Glomerular visceral epithelial cell (primary cell): Measurements from ENCODE around the gene SH3TC2.
A peak's percentile ranks its signal among the peaks of the same experiment; 100 is the strongest.
"Not testable (repeated sequence)": the region's sequence is repeated elsewhere in the genome, so short reads cannot be mapped to it uniquely, and the experiment has no call there.

Source experiments
- DNase-seq: peaks from one replicate; pipeline ENCODE4 v3.0.0-alpha.2; 2016; ENCODE audit errors: extremely low spot score

SH3TC2 gene

DNA sequence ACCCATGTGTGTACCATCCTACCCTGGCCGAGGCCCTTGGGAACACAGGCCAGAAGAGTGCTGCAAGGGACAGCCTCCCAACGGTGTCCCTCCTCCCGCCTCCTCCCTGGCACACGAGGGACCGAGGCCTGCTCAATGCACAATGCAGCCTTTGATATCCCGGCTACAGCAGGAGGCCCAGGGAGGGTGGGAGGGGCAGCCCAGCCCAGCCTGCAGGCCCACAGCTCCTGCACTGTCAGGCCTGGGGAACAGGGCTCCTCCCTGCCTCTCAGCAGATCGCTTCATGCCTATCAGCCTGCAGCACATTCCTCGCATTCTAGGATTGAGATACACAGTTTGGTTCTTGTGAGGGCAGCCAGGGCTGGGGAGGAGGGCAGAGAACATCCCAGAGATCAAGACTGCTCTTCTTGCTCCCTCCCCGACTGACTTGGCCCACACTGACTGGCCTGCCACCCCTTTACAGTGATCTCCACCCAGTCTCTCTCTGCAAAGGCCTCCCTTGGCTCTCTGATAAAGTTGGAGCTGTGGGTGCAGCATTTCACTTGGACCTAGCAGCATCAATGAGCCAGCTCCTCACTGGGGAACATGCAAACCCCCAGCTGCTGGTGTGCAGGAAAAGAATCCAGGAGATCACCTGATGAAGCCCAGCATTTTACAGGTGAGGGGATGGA is at the start of gene SH3TC2:
Gene SH3TC2, minus strand, starts transcription at position 46 of the 671 bp plus-strand sequence. Its CDS starts 40 bp downstream, at position 6.
- DNase-seq: peak; percentile 62

DNA sequence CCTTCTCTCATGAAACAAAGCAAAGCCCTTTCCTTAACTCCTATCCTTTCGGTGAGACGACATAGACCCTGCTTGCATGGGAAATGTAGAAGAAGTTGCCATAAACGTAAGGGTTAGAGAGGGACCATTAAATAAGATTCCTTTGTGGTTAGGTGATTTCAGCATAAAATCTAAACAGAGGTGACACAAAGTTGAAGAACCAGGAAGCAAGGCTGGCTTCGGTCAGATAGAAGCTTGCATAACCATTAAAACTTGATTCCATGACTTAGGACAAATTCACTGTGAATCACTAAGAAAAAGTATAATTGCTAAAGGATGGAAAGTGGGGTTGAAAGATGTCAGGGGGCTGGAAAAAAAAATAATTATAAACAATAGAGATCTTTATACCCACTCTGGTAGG is 47.5 kb upstream of the SH3TC2 start:
- DNase-seq: no peak

DNA sequence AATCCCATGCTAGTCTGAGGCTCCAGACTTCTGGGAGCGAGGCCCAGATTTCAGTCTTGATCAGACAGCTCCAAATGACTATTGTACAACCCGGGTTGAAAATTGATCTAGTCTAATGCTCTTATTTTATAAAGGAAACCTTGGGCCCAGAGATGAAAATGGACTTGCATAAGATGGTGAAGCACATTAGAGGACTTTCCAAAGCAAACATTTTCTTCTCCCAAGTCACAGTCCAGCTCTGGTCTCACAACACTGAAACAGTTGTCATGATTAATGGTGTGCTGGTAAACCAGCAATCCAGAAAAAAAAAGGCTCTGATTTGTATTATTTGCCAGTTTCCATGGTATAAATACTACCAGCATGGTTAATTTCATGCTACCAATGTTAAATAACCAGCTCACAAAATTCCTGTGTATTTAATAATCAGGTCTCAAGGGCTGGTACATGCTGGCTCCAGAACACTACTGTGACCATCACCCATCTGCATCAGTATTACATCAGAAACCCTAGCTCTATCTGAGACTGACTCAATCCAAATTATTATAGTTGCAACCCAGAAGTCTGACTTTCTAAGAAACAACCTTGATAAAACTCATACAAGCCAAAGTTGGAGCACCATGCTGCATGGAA is 45.9 kb upstream of the SH3TC2 start:
- no peak for DNase-seq

DNA sequence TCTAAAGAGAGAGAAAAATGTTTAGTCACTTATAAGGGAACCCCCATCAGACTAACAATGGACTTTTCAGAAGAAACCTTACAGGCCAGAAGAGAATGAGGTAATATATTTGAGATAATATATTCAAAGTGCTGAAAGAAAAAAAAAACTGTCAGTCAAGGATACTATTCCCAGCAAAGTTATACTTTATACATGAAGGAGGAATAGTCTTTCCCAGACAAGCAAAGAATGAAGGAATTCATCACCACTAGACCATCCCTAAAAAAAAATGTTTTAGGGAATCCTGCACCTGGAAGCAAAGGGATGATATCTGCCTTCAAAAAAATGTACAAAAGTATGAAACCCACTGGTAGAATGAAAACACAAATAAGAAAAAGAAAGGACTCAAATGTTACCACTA is 37.5 kb upstream of the SH3TC2 start:
- no peak for DNase-seq

DNA sequence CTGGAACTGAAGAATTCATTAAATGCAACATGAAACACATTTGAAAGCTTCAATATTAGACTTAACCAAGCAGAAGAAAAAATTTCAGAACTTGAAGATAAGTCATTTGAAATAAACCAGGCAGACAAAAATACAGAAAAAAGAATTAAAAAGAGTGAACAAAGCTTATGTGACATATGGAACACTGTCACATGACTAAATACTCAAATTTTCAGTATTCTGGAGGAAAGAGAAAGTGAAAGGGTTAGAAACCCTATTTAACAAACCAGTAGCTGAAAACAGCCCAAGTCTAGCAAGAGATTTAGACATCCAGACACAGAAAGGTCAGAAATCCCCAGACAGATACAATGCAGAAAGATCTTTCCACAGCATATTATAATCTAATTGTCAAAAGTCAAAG is 37.1 kb upstream of the SH3TC2 start:
- DNase-seq: no peak

DNA sequence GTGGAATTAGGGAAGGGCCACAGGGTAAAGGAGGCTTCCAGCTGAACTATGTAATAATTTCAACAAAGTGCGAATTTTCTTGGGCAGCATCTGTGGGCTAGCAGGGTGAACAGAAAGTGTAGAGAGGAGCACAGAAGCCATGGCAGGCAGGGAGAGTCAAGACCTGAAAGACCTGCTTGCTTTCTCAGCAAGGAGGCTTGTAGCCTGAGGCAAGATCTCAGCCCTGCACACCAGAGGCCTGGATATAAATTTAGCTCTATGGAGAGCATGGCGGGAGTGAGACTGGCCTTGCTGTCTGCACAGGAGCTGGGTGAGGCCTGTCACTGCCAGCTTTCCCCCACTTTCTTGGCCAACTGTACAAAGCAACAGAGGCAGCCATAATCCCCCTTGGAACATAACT is 32.1 kb upstream of the SH3TC2 start:
- DNase-seq: no peak

DNA sequence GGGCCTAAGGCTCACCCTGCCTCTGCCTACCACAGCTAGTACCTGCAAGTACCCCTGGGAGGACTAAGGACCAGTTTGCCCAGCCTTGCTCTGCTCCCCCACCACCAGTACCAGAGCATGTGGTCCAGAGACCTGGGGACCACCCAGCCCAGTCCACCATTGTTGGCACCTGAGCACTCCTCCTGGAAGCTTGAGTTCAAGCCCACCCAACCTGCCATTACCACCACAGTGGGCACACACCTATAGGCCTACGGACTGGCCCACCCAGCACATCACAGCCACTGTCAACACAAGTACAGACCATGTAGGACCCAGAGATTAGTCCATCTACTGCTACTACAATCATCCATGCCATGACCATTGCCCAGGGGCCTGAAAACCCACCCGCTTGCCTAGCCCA is 30.8 kb upstream of the SH3TC2 start:
- no peak for DNase-seq

DNA sequence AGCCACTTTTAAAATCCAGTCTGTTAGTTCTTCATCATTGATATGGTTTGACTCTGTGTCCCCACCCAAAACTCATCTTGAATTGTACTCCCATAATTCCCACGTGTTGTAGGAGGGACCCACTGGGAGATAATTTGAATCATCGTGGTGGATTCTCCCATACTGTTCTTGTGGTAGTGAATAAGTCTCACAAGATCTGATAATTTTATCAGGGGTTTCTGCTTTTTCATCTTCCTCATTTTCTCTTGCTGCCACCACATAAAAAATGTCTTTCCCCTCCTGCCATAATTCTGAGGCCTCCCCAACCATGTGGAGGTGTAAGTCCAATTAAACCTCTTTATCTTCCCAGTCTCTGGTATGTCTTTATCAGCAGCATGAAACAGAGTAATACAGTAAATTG is 26.9 kb upstream of the SH3TC2 start:
- no peak for DNase-seq

DNA sequence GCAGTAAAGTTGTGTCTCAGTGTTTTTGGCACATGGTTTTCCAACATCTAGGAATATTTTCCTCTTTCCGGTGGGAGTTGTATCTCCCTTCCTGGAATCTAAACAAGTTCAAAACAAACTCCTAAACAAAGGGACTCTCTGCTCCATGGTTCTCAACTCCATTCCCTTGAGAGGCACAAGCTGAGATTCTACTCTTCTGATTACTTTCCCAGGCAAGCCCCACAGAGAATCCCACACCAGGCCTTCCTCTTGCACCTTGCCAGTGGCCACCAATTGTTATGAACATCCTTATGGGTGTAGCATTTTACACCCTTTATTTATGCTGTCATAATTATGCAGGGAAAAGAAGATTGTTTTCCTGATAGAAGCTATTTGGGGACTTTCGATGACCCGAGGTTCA is 25.8 kb upstream of the SH3TC2 start:
- no peak for DNase-seq

DNA sequence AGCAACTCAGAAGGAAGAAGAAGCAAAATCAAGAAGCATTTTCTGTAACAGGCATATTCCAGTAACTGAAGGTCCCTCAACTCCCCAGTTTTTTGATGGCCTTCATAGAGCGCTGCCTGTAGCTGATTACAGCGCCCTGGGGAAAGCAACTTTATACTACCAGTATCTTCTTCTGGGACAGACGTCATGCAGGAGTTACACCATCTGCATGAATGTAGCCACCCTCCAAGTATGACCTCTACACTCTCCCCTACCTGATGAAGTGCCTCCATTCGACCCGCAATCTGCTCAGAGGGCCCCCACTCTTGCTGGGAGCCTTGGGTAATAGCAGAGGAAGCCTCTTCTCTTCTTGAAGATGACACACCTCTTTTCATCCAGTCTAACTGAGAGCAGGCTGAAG is 21.0 kb upstream of the SH3TC2 start:
- no peak for DNase-seq

DNA sequence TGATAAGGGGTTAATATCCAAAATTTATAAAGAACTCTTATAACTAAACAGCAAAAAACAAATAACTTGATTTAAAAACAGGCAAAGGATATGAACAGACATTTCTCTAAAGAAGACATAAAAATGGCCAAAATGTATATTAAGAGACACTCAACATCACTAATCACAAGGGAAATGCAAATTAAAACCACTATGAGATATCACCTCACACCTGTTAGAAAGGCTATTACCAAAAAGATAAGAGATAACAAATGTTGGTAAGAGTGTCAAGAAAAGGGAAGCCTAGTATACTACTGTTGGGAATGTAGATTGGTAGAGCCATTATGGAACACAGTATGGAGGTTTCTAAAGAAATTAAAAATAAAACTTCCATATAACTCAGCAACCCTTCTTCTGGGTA is 19.4 kb upstream of the SH3TC2 start:
- DNase-seq: no peak

DNA sequence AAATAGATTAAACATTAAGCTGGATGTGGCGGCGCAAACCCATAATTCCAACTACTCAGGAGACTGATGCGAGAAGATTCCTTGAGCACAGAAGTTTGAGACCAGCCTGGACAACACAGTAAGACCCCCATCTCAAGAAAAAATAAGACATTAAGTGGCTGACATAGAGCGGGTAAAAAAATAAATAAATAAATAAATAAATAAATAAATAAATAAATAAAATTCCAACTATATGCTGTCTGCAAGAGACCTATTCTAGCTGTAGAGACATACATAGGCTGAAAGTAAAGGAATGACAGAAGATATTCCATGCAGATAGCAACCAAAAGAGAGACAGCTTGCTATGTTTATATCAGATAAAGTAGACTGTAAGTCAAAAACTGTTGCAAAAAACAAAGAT is 17.4 kb upstream of the SH3TC2 start:
- no peak for DNase-seq

DNA sequence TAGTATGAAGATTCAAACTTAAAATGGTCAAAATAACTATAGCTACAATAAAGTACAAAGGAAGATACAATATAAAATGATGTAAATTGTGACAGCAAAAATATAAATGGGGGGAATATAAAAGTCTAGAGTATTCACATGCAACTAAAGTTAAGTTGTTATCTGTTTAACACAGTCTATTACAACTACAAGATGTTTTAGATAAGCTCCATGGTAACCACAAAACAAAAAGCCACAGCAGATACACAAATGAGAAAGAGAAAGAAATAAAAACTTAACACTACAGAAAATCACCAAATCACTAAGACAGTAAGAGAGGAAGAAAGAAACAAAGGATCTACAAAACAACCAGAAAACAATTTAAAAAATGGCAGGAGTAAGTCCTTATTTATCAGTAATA is 17.0 kb upstream of the SH3TC2 start:
- no peak for DNase-seq

DNA sequence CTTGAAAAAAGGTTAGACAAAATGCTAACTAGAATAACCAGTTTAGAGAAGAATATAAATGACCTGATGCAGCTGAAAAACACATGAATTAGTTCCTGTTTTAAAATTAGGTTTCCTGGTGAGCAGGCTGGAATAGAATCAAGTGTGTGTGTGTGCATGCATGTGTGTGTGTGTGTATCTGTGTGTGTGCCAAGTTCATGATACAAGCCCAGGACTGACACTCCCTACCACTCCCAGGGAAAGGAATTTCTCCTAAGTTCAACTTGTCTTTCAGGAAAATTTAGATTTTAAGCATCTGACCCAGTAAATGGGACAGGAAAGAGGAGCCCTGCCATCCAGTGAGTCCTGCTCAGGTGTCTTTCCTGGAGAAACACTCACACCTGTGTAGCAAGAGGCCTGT is 11.2 kb upstream of the SH3TC2 start:
- not testable (repeated sequence) for DNase-seq

DNA sequence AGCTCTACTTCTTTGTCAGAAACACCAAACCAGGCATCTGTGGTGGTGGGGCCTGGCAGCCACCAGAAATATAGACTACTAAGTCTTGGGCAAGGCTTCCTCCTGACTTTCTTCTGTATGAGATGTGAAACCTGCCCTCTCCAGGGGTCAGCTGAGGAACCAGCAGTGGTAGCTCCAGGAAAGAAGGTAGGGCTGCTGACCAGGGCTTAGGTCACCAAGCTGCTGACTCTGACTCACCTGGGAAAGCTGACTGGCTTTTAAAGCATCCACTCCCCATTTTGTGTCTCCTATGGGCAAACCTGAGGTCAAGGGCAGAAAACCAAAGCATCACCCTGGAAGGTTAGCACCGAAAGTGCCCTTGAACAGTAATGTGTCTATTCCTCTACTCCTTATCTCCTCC is 10.4 kb upstream of the SH3TC2 start:
- peak; percentile 15 for DNase-seq

DNA sequence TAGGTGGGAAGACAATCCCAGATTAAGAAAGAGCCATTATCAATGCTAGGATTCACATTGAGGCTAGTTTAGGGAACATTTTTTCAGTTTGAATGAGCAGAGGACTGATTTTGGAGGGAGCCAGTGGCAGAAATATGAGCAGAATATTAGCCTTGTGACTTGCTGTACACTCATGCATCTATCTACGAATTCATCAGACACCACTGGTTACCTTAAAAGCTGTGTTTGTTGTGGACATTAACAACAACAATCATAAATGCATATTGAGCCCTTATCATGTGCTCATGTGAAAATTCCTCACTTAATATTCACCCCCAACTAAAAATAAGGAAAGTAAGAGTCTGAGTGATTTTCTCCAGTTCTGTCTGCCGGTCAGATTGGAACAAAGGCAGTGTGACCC is 9.9 kb upstream of the SH3TC2 start:
- no peak for DNase-seq

DNA sequence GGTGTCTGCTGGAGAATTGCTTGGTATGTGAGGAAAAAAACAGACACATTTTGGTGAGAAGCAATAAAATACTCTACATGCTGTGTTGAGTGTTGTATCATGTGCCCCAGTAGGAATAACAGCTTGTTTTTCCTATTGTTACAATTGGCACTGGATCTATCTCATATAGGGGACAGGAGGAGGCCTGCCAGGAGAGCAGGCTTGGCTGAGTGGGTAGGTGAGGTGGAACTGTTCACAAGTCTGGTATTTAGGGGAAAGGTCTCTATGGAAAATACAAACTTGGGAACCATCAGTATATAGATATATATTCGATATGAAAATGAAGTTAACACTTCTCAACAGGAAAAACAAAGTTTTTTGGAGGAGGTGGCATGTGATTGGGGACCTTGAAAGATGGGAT is 9.5 kb upstream of the SH3TC2 start:
- DNase-seq: no peak

DNA sequence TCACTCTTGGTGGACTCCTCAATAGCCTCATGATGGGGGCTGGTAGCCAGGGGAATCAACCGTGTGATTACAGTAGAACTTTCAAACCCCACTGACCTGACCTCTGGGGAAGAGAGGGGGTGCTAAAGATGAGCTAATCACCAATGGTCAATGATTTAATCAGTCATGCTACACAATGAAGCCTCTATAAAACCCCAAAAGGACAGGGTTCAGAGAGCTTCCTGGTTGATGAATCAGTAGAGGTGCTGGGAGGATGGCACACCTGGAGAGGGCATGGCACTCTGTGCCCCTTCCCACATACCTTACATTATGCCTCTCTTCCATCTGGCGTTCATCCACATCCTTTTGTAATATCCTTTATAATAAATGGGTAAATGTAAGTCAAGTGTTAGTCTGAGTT is 8.9 kb upstream of the SH3TC2 start:
- DNase-seq: peak; percentile 45

DNA sequence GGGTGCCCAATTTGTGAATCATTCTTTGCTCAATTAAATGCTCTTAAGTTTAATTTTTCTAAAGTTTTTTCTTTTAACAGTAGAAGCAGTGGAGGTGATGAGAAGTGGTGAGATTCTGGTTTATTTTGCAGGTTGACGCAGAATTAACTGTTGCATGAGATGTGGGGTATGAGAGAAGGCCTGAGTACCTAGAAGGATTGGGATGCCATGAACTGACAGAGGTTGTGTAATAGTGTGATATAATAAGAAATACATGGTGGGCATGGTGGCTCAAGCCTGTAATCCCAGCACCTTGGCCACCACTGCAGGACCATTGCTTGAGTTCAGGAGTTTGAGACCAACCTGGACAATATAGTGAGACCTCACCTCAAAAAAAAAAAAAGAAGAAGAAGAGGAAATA is 8.4 kb upstream of the SH3TC2 start:
- no peak for DNase-seq

DNA sequence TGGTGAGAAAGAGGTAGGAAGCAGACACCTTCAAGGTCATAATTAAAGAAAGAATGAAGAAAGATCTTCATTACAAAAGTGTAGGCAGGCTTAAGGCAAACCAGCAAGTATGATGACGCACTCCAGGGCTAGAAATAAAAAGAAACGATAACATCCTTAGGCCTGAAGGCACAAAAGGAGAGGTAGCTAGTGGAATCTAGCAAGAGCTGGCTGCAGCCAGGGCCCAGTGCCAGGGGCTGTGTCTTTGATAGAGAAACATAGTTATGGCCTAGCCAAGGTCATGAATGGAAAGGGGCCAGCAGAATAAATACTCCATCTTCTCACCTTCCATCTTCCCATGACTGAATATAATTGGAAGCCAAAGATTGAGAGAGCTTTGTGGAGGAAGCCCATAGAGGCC is 6.8 kb upstream of the SH3TC2 start:
- DNase-seq: no peak

DNA sequence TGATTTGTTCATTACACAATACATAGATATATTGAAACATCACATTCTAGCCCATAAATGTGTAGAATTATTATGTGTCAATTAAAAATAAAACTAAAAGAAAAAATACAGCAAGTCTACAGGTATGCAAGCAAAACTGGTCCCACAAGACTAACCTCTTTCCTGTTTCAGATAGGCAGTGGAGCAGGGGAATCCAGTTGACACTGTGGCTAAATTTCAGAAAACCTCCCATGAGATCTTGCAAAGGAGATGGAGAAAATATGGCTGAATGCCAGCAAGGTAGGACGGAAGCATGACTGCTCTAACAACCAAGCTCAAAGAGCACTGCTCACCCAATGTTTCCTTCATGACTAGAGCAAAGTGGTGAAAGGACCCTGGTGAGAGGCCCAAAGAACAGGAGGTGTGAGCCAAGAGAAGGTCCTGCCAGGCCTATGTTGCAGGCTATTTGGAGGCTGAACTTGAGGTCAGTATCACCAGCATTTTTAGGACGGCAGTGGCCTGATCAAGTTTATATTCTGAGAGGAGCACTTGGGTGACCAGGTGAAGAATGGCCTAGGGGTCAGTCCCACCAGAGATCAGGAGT is 1.1 kb upstream of the SH3TC2 start:
- no peak for DNase-seq

DNA sequence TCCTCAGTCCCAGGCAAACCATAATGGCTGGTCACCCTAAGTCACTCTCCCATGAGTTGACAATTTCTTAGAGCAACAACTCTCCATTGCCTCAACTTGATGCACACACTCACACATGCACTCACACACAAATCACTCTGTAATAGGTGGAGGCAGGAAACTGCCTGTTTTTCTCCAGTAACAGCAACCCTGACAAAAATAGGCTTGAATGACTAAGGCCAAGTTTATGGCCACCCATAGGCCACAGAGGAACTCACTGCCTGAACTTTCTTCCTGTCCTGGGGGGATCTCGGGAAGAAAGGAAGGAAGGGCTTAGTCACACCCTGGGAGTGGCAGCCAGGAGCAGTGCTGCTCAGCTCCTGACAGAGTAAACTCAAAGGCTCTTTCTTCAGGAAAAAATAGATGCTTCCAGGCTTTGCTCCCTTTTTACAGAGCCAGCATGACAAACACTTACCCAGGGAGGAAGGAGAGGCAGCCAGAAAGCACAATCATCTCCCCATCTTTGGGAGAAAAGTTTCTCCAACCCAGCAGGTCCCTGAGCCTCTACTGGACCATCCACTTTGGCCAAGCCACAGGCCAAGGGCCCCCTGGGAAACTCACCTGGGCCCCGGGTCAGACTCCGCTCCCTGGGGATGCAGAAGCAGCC is 368 bp downstream of the SH3TC2 start:
- DNase-seq: peak; percentile 82

DNA sequence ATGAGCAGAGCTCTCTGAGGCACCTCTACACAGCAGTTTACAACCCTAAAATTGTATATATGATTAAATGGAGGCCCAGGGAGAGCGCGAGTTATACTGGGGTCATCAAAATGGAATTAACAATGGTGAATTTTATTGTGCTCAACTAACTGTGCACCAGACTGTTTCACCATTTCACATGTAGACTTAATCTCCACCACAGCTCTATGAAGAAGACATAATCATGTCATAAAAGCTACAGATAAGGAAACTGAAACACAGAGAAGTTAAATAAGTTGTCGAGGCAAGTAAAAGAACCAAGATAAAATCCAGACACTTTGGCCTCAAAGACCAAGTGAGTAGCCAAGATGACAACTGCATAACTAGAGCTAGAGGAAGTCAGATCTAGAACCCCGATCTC is 1.5 kb downstream of the SH3TC2 start:
- no peak for DNase-seq
